GM19238 (cell line): ENCODE measurements around the gene AKAP13.

Experiments used
- DNase-seq: peaks from one replicate; pipeline ENCODE4 v3.0.0; 2011; ENCODE audit warnings: low spot score; ENCODE audit not compliant: insufficient read length

AKAP13 gene

DNA sequence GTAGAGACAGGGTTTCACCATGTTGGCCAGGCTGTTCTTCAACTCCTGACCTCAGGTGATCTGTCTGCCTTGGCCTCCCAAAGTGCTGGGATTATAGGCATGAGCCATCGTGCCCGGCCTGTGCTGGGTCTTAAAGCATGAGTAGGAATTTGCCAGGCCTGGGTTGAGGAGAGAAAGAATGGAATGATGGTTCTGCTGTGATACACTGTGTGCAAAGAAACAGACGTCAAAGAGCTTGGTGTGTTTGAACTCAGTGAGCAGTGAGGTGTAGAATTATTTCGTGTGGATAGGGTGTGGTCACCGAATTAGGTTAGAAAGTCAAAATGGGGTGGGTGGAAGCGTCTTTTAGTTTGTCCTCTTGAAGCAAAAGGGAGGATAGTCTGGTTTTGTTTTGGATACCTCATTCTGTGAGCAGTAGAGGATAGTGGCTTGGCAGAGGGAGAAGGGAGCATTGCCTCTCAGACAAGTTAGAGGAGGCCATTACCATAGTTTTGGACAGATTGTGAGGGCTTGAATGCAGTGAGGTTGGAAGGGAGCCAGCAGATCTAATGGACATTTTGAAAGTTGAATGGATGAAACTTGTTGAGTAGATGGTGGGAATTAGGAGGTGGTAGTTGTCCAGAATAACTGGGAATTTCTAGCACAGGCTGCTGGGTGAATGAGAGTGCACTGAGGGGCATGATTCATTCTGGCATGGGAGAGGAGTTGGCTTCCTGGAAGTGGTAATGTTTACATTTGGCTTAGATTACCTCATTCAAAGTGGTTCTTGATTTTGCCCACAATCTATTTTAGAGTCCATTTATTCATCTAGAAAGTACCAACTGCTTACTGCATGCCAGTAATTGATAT, 27.2 kb downstream of the AKAP13 start:
- no peak for DNase-seq

DNA sequence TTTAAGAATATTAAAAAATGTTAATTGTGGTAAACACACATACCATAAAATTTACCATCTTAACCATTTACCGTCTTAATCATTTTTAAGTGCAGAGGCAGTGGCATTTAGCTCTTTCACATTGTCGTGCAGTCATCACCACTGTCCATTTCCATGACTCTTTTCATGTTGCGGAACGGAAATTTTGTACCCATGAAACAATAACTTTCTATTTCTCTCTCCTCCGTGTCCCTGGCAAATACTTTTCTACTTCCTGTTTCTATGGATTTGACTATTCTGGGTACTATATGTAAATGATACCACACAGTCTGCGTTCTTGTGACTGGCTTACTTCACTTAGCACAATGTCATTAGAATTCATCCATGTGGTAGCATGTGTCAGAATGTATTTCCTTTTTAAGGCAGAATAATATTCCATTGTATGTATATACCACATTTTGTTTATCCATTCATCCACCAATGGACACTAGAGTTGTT, 27.9 kb downstream of the AKAP13 start:
- DNase-seq = no peak

DNA sequence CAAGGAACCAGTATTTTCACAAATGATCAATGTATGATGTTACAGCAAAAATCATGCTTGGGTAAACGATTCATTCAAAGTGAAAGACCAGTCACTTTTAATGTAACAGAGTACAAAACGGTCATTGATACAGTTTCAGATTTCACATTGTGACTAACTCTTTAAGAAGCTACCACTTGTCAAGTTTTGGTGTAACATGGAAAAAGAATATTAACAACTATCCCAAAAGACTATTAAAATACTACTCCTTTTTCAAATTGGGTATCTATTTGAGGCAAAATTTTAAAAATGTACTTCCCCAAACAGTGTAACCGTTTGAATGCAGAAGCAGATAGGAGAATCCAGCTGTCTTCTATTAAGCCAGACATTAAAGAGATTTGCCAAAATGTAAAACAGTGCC, 31.7 kb downstream of the AKAP13 start:
- DNase-seq = no peak

DNA sequence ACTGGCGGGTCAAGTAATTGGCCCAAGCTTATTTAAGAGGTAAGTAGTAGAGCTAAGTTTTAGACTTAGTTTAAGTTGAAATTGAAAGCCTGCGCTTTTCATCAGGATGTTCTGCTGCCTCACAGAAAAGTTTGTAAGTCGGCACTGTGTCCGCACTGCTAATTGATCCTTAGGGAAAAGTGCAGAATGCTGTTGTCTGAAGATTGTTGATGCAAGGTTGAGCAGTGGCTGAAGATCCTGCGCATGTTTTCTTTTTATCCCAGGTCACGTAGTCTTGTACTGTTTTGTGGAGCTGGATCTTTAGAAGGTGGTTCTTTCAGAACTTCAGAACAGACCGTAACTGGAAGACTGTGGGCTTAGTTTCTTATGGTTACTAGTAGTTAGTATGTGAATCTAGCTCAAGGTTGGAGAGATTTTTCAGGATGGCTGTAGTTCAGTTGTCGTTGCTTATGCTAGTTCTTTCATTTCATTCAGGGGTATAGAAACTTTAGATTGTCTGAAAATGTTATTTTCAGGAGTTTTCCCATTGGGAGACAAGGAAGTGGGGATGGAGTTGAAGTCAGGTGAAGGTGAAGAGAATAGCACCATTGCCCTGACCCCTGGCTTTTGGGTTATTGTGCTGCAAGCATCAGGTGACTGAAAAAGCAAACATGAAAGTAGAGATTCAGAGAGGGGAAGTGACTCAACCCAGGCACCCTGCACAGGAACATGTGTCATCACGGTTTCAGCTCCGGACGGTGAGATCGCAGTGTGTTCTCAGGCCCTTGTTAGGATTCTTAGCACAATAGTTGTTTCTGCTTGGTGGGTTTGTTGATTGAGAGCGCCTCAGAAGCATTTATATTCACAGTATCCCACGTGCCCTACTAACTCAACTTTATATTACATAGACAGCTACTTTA, 32.8 kb downstream of the AKAP13 start:
- peak; percentile 72 for DNase-seq

DNA sequence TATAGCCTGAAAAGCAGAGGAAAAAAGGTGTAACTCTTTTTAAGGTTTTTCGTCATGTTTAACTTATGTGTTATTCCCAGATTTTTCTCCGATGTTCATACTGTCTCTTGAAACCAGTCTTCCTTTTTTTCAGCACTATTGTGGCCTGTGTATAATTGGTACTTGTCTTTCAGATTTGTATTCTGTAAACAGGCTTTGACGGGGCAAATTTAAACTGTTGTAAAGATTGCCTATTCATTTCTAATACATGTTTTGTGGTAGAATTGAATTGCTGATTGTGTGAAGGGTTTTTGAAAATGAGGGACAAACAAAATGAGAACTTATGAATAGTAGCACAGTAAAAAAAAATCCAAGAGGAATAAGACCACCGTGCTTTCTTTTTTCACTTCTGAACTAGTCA, 33.6 kb downstream of the AKAP13 start:
- no peak for DNase-seq

DNA sequence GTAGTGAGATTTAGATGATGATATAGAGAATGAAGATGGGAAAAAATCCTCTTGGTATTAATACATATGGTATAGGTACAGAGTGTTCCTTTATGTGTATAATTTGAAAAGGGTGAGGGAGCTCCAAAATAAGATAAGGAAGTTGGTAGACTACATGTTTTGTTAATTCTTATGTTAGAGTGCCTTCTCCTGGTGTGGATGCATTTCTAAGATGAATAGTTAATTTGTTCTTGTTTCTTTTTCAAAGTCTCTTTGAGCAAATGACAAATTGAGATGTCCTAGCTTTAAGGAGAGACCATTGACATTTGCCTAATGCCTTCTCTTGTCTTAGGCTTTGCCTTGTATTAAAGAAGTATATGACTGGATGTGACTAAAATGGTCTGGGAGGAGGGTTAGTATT, 34.1 kb downstream of the AKAP13 start:
- no peak for DNase-seq

DNA sequence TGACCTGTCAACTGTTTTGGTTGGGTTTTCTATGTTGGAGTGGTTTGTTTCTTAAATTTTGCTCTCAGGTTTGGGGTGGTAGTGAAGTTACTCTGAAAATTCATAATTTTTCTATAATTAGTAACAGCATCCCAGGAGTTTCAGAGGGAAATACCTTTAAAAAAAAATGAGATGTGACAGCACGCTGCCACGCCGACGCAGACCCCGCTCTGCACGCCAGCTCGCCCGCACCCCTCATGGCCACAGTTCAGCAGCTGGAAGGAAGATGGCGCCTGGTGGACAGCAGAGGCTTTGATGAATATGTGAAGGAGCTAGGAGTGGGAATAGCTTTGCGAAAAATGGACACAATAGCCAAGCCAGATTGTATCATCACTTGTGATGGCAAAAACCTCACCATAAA, 34.6 kb downstream of the AKAP13 start:
- DNase-seq = no peak

DNA sequence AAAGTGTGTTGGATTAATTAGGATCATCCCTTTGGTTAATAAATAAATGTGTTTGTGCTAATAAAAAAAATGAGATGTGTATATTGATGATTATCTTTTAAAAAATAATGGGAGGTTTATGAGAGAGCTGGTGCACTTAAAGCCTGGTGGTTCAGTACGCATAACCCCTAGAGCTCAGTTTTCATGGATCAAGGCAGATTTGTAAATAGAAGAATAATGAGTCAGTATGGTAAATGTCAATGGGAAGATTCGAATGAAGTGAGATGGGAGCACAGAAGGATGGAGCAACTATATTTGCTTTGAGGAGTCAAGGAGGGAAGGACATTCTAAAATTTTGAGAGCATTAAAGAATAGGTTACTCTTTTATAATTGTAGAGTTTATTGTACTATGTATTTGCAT, 35.4 kb downstream of the AKAP13 start:
- no peak for DNase-seq

DNA sequence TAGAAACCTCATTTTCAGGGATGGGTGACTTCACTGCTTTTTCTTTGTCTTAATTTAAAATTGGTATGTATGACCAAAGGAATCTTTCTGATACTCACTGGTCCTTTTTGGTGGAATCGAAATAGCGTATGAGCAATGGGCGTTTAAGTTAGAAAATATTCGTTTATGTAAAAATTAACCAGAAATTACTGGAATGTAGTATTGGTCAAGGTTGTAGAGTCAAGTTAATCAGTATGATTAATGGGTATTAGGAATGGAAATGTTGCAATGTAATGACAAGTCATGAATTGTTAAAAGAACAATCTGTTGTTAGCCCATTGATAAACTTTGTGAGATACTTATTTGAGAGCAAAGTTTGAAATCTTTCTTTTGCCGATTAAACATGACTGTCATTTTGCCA, 36.9 kb downstream of the AKAP13 start:
- DNase-seq = no peak

- DNase-seq = no peak
Measured at GRCh38 chr15:85419161-85419560, 38.8 kb downstream of the AKAP13 start.

GRCh38 chr15:85421116-85421925, 40.9 kb downstream of the AKAP13 start:
- DNase-seq = no peak

DNA sequence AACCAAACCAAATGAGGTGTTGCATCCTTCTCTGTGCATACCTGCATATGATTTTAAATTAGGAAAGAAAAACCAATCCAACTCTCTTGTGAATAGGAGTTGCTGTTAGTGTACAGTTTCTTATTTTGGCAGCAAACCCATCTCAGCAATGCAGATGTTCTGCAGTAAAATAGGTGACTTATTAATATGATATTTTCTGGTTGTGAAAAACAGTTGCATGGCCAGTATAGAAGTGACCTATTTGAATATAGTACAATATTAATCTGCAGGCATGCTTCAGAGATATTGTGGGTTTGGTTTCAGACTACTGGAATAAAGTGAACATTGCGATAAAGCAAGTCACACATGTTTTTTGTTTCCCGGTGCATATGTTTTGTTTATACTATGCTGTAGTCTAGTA, 42.2 kb downstream of the AKAP13 start:
- no peak for DNase-seq

DNA sequence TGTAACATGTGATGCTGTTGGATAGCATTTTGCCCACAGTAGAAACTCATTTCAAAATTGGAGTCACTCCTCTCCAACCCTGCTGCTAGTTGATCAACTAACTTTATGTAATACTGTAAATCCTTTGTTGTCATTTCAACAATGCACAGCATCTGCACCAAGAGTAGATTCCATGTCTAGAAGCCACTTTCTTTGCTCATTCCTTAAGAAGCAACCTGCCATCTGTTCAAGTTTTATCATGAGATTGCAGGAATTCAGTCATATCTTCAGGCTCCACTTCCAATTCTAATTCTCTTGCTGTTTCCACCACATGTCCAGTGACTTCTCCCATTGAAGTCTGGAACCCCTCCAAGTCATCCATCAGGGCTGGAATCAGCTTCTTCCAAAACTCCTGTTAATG, 42.9 kb downstream of the AKAP13 start:
- no peak for DNase-seq

GRCh38 chr15:85424154-85424553, 43.8 kb downstream of the AKAP13 start:
- no peak for DNase-seq

DNA sequence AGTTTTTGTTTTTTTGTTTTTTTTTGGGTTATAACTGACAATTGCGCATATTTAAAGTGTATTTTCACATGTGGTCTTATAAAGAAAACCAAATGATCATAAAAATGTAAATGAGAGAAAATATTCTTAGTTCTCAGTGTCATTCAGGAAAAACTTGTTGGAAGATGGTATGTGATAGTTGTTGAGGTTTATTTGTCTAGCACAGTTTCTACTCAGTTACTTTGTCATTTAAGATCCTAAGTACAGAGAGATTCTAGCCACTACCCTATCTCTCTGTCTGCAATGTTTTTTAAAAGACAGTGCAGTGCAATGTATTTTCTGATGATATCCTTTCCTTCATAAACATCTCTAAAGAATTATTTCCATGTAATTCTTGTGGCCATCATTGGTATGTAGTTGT, 46.1 kb downstream of the AKAP13 start:
- DNase-seq = no peak

GRCh38 chr15:85427286-85428028, 47.1 kb downstream of the AKAP13 start:
- DNase-seq = no peak

DNA sequence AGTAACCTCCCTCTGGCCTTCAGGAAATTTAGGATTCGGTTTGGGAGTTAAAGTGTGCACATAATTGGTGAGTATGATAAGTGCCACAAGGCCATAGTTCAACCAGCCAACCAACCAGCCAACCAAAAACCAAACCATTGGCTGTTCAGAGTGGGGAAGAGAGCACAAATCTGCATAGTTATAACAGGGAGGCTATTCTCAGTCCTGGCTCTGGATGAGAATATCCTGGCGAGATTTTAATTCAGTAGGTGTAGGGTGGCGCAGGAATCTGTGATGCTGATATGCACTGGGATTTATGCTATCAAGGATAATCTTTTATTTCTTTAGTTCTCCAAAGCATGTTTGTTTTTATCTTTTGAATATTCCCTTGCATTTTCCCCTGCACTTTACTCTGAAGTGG, 49.1 kb downstream of the AKAP13 start:
- no peak for DNase-seq

GRCh38 chr15:85430406-85431204, 50.2 kb downstream of the AKAP13 start:
- peak; percentile 43 for DNase-seq

DNA sequence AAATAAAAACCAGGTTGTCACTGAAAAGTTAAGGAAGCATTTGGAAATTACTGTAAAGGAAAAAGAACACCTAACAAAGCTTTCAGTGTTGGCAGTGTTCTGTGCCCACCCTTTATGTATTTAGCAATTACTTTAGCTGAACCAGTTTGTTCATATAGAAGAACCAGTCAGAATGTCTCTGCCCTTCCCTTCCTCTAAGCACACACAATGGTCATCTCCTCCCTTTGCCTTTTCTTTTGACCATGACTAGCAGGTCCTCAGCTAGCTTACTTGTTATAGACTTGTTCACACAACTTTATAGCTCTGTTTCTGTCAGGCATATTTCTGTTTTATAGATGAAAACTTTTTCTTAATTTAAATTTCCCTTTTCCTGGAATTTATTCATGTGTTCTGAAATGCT, 59.6 kb downstream of the AKAP13 start:
- no peak for DNase-seq

GRCh38 chr15:85440451-85440850, 60.0 kb downstream of the AKAP13 start:
- no peak for DNase-seq
